Muscle of arm (tissue), 14 donors: ENCODE results near the gene SBK2. TPM values are rescaled to one million over a fixed set of nuclear protein-coding genes. Genes with fewer than 3 reads are reported as not detected.
A peak's percentile ranks its signal among the peaks of the same experiment; 100 is the strongest.
"Not testable (repeated sequence)": the region's sequence is repeated elsewhere in the genome, so short reads cannot be mapped to it uniquely, and the experiment has no call there.

Experiments used
- DNase-seq: peaks from one replicate; pipeline ENCODE4 v3.0.0-alpha.2; 2013
- long read RNA-seq, 11 donors: transcript quantifications; one replicate each; lab custom pipeline, GENCODE V29; 2026
- polyA plus RNA-seq, 12 donors: library from polyadenylated mRNA; unstranded; fragments of 120-200 nt; gene quantifications; one replicate each; pipeline ENCODE4 v1.2.1, GENCODE V29; 2013; ENCODE audit not compliant: insufficient read length in 12 of 12

Gene SBK2, protein sequence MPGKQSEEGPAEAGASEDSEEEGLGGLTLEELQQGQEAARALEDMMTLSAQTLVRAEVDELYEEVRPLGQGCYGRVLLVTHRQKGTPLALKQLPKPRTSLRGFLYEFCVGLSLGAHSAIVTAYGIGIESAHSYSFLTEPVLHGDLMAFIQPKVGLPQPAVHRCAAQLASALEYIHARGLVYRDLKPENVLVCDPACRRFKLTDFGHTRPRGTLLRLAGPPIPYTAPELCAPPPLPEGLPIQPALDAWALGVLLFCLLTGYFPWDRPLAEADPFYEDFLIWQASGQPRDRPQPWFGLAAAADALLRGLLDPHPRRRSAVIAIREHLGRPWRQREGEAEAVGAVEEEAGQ
- 10 to 100 TPM in 1 of 12 donors, 1 to 10 TPM in 10, not detected in 1; 1.1 to 18.7 (median 3.2) TPM for polyA plus RNA-seq
- long read RNA-seq, donor 1: 0 reads
- long read RNA-seq, donor 2: 0 reads
- long read RNA-seq, donor 3: 0 reads
- long read RNA-seq, donor 4: 0 reads
- long read RNA-seq, donor 5: 0 reads
- long read RNA-seq, donor 6, partial matches to known transcripts: 0 of 1 reads
- long read RNA-seq, donor 6, other reads (novel, unspliced or antisense): 0 of 1 reads
- long read RNA-seq, donor 7: 0 reads
- long read RNA-seq, donor 8: 0 reads
- long read RNA-seq, donor 9, partial matches to known transcripts: 0 of 1 reads
- long read RNA-seq, donor 9, other reads (novel, unspliced or antisense): 0 of 1 reads
- long read RNA-seq, donor 10, partial matches to known transcripts: 0 of 1 reads
- long read RNA-seq, donor 10, other reads (novel, unspliced or antisense): 0 of 1 reads
- long read RNA-seq, donor 11, partial matches to known transcripts: 0 of 2 reads
- long read RNA-seq, donor 11, other reads (novel, unspliced or antisense): 0 of 2 reads

DNA sequence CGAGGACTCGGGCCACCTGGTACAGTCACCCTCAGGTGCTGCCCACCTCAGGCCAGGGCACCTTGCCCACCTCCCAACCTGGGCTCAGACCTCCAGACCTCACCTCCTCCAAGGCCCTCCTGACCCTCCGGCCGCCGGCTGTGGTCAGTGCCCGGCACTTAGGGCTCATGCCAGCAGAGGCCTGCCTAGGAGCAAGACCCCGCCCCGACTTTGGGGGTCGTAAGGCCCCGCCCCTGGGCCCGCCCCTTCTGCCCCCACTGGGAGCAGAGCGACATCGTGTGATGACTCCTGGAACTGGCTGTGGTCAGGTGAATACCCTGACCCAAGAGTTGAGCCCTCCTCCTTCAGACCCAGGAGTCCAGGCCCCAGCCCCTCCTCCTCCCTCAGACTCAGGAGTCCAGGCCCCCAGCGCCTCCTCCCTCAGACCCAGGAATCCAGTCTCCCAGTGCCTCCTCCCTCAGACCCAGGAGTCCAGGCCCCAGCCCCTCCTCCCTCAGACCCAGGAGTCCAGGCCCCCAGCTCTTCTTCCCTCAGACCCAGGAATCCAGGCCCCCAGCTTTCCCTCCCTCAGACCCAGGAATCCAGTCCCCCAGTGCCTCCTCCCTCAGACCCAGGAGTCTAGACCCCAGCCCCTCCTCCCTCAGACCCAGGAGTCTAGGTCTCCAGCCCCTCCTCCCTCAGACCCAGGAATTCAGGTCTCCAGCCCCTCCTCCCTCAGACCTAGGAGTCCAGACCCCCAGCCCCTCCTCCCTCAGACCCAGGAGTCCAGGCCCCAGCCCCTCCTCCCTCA is at the start of gene SBK2:
SBK2 (minus strand) TSS at position 183 of the 790 bp plus-strand sequence. CDS start 839 bp downstream, outside the sequence.
- DNase-seq: no peak

GRCh38 chr19:55585658-55586339 is 48.9 kb upstream of the SBK2 start:
- DNase-seq: peak; percentile 84

GRCh38 chr19:55584871-55585270 is 47.9 kb upstream of the SBK2 start:
- DNase-seq: no peak

DNA sequence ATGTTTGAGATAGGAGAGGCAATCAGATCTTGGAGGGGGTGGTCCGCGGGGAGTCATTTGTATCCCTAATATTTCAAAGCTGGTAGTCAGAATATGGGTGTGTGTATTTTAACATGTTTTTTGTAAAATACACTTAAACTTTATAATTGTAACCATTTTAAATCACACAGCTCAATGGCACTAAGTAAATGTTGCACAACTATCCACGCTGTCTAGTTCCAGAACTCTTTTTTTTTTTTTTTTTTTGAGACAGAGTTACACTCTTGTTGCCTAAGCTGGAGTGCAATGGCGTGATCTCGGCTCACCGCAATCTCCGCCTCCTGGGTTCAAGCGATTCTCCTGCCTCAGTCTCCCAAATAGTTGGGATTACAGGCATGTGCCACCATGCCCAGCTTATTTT is 47.0 kb upstream of the SBK2 start:
- DNase-seq: not testable (repeated sequence)

DNA sequence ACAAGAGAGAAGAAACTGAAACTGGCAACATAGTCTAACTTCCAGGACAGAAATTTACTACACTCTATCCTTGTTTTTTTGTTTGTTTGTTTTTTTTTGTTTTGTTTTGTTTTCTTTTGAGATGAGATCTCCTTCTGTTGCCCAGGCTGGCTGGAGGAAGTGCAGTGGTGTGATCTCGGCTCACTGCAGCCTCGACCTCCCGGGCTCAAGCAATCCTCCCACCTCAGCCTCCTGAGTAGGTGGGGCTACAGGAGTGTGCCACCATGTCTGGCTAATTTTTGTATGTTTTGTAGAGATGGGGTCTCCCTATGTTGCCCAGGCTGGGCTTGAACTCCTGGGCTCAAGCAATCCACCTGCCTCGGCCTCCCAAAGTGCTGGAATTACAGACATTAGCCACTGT is 45.4 kb upstream of the SBK2 start:
- DNase-seq: not testable (repeated sequence)

DNA sequence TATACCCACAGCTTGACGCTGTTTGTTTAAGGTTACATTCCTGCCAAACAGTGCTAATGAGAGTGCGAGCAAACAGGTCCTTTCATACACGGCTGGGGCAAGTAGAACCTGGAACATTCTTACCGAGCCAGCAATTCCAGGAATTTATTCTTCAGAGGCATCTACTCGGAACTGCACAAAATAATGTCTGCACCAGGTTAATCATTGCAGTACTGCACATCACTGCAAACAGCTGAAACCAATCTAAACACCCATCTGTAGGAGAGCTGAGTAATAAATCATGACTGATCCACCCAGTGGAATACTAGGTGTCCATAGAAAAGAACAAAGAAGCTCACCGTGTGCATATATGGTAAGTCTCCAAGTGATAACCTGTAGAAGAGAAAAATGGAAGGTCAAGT is 44.9 kb upstream of the SBK2 start:
- DNase-seq: no peak

DNA sequence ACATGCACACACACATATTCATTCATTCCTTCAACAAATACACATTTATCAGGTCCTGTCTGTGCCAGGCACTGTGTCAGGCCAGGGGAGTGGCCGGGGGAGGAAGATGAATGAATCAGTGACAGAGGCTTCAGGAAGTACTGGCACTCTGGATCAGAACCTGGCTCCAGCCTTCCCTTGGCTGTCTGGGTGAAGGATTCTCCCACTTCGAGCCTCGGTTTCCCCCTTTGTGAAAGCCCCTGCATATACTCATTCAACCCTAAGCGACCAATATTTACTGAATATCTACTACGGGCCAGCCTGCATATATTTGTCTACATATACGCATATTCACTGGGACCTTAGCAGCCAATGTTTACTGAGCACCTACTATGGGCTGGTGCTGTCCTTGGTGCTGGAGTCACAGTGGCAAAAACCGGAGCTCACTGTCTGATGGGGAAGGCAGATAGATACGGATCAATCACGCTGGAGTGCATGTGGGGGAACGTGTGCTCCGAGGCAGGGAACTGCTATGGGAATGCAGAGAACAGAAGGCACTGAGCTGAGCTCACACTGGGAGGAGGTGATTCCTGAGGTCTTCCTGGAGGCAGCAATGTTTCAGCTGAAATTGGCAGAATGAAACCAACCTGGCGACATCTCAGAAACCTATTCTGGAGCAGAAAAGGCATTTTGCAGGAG is 44.4 kb upstream of the SBK2 start:
- no peak for DNase-seq

DNA sequence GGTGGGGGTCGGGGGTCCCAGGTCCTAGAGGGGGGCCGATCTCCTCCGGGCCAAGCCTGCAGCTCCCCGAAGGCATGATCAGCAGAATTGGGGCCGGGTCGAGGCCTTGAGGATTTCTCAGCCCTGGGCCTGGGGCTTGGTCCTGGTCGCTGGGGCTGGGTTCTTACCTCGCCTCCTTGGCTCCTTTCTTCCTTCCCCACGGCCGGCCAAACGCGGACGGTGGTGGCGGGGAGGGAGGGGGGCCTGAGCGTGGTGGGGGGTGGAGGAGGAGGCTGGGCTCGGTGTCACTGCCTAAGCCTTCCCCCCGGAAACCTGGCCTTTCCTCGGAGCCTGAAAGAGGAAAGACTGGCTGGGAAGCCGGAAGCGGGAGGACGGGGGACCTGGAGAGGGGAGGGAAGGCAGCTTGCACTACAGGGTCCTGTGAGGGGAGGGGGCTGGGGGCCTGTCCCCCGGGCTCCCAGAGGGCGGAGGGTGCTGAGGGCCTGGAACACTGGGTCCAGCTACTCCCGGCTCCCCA is 43.8 kb upstream of the SBK2 start, which contains the start of gene ZNF579:
ZNF579 (minus strand) TSS at position 221 of the 517 bp plus-strand sequence. CDS start 1,209 bp downstream, outside the sequence.
- DNase-seq: peak; percentile 93

DNA sequence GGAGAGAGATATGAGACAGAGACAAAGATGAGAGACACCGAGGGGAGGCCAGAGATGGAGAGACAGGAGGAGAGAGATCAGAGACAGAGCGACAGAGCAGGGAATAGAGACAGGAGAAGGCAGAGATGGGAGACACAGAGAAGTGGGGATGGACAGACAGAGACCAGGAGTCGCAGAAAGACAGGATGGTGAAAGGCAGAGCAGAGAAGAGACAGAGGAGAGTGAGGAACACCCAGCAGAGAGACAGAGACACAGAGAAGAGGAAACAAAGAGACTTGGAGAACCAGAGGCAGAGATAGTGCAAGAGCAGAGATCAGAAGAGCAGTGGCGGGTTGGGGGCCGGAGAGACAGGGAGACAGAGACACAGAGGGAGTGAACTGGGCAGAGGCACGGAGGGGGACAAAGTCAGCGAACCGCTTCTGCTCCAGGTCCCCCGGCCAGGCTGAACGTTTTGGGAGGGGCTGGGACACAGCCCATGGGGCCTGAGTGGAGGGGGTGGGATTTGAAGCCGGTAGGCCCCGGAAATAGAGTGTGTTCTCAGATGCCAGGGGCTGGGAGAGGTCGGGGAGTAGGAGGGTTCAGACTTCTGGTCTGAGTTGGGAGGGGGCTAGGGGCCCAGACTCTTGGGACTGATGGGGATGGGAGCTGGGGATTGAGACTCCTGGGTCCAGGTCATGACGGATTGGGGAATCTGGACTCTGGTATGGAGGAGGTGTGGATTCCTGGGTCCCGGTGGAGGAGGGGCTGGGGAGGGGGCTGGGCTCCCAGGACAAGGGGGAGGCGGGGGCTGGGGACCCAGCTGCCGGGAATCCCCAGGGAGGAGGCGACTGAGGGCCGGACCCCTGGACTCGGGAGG is 43.1 kb upstream of the SBK2 start:
- peak; percentile 54 for DNase-seq

DNA sequence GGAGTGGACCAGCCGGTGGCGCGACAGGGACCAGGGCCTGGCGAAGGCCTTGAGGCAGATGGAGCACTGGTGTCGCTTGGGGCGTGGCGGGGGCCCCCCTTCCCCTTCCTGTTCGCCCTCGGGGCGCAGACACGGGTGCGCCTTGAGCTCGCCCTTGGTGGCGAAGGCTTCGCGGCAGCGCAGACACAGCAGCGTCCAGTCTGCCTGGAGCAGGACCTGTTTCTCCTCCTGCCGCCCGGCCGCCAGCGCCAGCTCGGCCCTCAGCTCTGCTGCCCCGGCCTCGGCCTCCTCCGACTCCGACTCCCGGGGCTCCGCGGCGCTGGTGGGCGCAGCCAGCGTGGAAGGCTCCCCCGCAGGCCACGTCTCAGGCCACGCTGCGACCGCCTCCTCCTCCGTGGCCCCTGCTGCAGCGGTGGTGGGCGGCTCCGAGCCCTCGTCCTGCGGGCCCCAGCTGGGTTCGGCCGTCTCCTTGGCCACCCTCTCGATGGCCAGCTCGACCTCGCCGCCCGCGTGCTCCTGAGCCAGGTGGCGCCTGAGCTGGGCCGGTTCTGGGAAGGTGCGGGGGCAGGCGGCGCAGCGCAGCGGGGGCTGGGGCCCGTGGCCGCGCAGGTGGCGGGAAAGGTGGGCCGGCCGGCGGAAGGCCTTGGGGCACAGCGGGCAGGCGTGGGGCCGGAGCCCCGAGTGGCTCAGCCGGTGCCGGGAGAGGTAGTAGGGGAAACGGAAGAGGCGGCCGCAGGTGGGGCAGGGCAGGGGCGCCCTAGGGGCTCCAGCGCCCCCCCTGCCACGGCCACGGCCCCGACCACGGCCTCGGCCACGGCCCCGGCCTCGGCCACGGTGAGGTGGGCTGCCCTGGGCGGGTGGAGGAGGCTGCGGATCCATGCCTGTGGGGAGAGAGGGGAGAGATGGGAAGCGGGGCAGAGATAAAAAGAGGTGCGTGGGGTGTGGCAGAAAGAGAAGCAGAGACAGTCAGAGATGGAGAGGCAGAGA is 42.1 kb upstream of the SBK2 start:
- no peak for DNase-seq

GRCh38 chr19:55578031-55578760 is 41.3 kb upstream of the SBK2 start:
- DNase-seq: no peak

DNA sequence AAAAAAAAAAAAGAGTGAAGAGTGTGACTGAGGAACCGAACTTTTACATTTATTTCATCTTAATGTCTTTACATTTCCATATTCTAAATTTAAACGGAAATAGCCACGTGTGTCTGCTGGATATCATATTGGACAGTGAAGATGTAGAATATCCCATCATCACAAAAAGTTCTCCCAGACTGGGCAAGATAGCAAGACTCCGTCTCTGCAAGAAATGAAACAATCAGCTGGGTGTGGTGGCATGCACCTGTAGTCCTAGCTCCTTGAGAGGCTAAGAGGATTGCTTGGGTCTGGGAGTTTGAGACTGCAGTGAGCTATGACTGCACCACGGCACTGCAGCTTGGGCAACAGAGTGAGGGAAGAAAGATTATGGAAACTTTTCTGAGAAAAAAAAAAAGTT is 39.8 kb upstream of the SBK2 start:
- no peak for DNase-seq

GRCh38 chr19:55573929-55574328 is 37.0 kb upstream of the SBK2 start:
- not testable (repeated sequence) for DNase-seq

- DNase-seq: not testable (repeated sequence)
Measured at GRCh38 chr19:55569477-55569876, 32.5 kb upstream of the SBK2 start.

DNA sequence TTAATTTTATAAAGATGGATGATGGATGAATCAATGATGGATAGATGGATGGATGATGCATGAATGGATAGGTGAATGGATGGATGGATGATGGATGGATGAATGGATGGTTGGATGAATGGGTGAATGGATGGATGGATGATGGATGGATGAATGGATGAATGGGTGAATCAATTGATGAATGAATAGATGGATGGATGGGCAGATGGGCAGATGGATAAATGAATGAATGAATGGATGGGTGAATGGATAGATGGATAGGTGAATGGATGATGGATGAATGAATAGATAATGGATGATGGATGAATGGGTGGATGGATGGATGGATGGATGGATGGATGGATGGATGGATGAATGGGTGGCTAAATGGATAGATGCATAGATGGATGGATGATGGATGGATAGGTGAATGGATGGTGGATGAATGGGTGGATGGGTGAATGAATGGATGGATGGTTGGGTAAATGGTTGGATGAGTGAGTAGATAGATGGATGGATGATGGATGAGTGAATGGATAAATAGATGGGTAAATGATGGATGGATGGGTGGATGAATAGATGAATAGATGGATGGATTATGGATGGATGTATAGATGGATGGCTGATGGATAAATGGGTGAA is 30.9 kb upstream of the SBK2 start:
- DNase-seq: no peak

GRCh38 chr19:55566823-55567222 is 29.9 kb upstream of the SBK2 start:
- DNase-seq: no peak

DNA sequence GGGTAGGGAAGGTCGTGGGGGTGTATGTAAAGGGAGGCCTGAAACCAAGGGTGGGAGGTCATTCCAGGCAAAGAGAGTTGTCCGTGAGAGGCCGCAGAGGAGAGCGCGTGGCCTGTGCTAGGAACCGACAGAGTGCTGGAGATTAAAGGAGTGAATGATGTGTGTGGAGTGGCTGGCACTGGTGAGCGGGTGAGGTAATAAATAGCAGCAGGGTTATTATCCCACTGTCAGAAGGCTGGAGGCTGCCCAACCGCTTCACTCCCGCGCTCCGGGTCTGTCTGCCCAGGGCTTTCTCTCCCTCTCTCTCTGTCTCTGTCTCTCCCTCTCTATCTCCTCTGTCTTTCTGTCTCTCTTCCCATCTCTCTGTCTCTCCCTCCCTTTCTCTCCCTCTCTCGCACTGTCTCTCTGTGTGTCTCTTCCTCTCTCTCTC is 26.3 kb upstream of the SBK2 start:
- DNase-seq: no peak
